Measurements from ENCODE around the gene EIF4EBP2.

EIF4EBP2 gene

GRCh38 chr10:70404036-70404786, at the start of gene EIF4EBP2:
Gene EIF4EBP2, plus strand, starts transcription at chr10:70404145. Its CDS starts 257 bp downstream, at chr10:70404402.
- peak; percentile 83 to 84 for DNase-seq (ENCODE audit: low read depth in 2 of 2)

GRCh38 chr10:70354556-70354955, 49.4 kb upstream of the EIF4EBP2 start:
- DNase-seq (ENCODE audit: low read depth in 2 of 2): no peak

GRCh38 chr10:70355051-70356021, 48.6 kb upstream of the EIF4EBP2 start:
- DNase-seq (ENCODE audit: low read depth in 2 of 2): no peak

DNA sequence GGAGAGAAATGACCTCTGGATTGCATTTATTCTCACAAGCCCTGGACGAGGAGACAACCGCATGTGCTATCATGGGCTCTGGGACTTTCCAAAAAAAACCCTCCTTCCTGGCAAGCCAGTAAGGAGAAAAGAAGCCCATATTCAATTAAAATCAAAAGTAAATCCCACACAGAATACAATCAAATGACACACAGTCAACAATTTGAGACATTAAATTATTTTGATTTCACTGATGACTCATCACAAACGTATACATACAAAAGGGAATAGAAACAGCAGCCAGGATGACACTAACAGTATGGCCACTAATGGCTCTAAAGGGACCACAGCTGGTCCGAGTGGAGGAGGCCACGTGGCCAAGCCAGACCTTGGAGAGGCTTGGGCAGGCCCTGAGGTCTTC, 46.4 kb upstream of the EIF4EBP2 start:
- DNase-seq (ENCODE audit: low read depth in 2 of 2): no peak

- DNase-seq (ENCODE audit: low read depth in 2 of 2): no peak
These were observed 45.5 kb upstream of the EIF4EBP2 start for GRCh38 chr10:70358446-70358845.

- no peak for DNase-seq (ENCODE audit: low read depth in 2 of 2)
These were observed 44.9 kb upstream of the EIF4EBP2 start for GRCh38 chr10:70359017-70359550.

- no peak for DNase-seq (ENCODE audit: low read depth in 2 of 2)
These were observed 43.7 kb upstream of the EIF4EBP2 start for GRCh38 chr10:70360215-70360614.

GRCh38 chr10:70362328-70362727, 41.6 kb upstream of the EIF4EBP2 start:
- no peak for DNase-seq (ENCODE audit: low read depth in 2 of 2)

GRCh38 chr10:70363292-70363691, 40.7 kb upstream of the EIF4EBP2 start:
- DNase-seq (ENCODE audit: low read depth in 2 of 2): no peak

- DNase-seq (ENCODE audit: low read depth in 2 of 2): peak; percentile 81
These were observed 39.8 kb upstream of the EIF4EBP2 start for GRCh38 chr10:70363971-70364771.

GRCh38 chr10:70364772-70365091, 39.2 kb upstream of the EIF4EBP2 start:
- no peak for DNase-seq (ENCODE audit: low read depth in 2 of 2)

GRCh38 chr10:70367195-70367796, 36.6 kb upstream of the EIF4EBP2 start:
- DNase-seq (ENCODE audit: low read depth in 2 of 2): no peak

GRCh38 chr10:70368774-70369482, 35.0 kb upstream of the EIF4EBP2 start:
- no peak for DNase-seq (ENCODE audit: low read depth in 2 of 2)

- no peak for DNase-seq (ENCODE audit: low read depth in 2 of 2)
These were observed 34.4 kb upstream of the EIF4EBP2 start for GRCh38 chr10:70369498-70370018.

- no peak for DNase-seq (ENCODE audit: low read depth in 2 of 2)
These were observed 33.2 kb upstream of the EIF4EBP2 start for GRCh38 chr10:70370766-70371165.

DNA sequence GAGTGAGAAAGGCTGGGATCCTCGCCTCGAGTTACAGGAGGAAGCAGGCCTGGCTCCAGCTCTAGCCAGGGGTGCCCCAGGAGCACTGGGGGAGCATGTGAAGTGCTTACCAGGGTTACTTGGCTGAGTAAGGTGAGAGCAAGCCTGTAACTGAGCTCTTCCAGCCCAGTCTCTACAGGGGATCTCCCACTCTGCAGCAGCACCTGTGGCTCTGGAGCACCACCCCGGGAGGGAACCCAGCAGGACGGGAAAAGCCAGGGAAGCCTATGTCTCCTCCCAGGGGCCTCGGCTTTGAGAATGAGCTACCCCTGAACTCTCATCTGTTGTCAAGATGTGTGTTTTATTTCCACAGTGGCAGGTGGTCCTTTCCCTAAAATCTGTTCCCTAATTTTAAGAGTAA, 32.1 kb upstream of the EIF4EBP2 start:
- no peak for DNase-seq (ENCODE audit: low read depth in 2 of 2)

GRCh38 chr10:70374775-70375614, 28.9 kb upstream of the EIF4EBP2 start:
- DNase-seq (ENCODE audit: low read depth in 2 of 2): no peak

DNA sequence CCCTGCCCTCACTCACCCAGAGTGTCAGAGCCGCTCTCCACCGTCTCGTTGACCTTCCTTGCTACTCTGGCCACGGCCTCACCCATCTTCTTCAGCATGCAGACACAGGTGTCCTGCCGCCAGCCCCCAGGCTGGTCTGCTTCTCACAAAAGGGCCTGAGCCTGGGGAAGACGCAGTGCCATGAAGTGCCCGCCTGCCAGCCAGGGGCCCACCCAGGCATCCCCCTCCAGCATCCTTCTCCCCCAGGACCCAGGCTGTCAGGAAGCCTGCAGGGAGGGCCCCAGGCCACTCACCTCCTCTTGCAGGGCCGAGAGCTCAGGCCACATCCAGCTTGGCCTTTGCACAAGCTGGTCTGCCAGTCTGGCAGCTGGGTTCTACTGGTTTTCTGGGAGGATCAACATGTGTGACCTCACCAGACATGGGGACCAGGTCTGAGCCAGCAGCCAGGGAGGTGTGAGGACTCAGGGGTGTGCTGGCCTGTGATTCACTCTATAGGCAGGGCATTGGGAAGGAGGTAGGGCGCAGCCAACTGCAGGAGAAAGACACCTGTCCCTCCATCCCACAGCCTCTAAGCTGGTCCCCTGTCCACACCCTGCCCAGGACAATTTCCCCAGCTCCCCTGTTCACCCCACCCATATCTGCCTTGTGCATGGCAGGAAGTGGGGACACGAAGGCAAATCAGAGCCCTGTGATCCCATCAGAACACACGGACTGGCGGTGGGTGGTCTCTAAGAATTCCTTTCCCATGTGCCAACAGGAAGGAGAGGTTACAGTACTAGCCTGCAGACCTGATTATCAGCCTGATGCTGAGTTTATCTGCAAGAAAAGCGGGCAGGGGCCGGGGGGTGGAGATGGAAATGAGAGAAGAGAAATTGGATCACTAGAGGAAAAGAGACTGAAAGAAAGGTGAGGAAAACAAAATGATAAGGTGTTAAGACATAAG, 27.2 kb upstream of the EIF4EBP2 start:
- no peak for DNase-seq (ENCODE audit: low read depth in 2 of 2)
